CD4-positive, alpha-beta T cell treated with Interleukin-21 for 1 hour (primary cell): ENCODE data around the gene KLRC1.
"Not testable (repeated sequence)": the region's sequence is repeated elsewhere in the genome, so short reads cannot be mapped to it uniquely, and the experiment has no call there.

Experiments
- DNase-seq: peaks from one replicate; pipeline ENCODE4 v3.0.0-alpha.2; 2020

The KLRC1 gene

DNA sequence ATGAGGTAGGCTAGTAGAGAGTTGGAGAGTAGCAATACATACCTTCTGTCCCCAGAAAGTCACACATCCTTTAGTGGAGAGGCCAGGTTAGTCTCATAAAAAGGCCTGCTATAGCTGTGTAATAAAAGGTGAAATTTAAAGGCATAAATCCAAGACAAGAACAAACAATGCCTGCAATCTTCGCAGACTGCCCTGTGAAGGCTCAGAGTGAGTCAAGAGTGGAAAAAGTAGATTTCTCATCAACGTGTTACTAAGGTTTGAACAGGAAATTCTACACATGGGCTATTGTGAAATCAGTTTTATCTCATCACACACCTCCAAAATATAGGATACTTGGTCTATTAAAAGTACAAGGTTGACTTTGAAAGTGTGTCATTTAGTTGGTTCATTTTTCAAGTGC, at the start of gene KLRC1:
KLRC1 (minus strand) TSS at position 222 of the 400 bp plus-strand sequence. CDS start 2,221 bp downstream, outside the sequence.
- DNase-seq = no peak

GRCh38 chr12:10501030-10501429, 47.9 kb upstream of the KLRC1 start:
- DNase-seq = peak; percentile 19

DNA sequence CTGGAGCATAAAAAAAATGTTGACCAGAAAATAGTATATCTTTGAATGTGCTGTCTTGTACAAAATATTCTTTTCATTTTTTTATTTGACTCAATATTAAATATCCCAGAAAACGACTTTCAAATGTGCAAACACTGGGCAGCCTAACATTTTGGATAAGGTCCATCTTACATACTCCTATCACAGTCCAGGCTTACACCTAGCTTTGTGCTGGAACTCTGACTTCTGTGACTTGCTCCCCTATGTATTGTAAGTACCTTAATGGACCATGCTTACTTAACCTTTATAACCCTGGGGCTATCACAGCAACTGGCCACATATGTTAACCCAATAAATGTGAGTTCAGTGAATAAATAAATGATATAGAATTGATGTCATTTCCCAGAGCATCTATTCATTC, 44.9 kb upstream of the KLRC1 start:
- DNase-seq = no peak

DNA sequence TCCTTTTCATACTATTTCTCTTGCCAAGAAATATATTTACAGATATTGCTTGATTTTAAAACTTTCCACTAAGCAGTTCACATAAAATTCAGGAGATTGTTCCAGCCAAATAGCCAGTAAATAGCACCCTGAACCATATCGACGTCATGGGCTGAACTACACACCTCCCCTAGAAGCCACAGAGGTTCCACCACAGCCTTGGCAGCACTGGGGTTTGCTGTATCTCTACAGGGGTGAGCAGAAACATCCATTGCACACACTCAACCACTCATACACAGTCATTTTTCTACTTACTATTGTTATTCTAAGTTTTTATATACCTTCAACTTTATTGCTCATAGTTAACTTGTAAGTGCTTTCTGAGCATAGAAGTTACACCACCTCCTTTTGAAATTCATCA, 44.4 kb upstream of the KLRC1 start:
- DNase-seq = peak; percentile 58

- no peak for DNase-seq
These were observed 38.6 kb upstream of the KLRC1 start for GRCh38 chr12:10491766-10492165.

DNA sequence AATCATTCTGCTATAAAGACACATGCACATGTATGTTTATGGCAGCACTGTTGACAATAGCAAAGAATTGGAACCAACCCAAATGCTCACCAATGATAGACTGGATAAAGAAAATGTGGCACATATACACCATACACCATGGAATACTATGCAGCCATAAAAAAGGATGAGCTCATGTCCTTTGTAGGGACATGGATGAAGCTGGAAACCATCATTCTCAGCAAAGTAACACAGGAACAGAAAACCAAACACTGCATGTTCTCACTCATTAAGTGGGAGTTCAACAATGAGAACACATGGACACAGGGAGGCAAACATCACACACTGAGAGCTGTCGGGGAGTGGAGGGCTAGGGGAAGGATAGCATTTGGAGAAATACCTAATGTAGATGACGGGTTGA, 34.2 kb upstream of the KLRC1 start:
- DNase-seq = not testable (repeated sequence)

- DNase-seq = peak; percentile 52
These were observed 28.7 kb upstream of the KLRC1 start for GRCh38 chr12:10481901-10482300.

DNA sequence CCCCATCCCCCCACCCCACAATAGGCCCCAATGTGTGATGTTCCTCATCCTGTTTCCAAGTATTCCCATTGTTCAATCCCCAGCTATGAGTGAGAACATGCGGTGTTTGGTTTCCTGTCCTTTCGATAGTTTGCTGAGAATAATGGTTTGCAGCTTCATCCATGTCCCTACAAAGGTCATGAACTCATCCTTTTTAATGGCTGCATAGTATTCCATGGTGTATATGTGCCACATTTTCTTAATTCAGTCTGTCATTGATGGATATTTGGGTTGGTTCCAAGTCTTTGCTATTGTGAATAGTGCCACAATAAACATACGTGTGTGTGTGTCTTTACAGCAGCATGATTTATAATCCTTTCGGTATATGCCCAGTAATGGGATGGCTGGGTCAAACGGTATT, 19.6 kb upstream of the KLRC1 start:
- not testable (repeated sequence) for DNase-seq

- no peak for DNase-seq
These were observed 16.5 kb upstream of the KLRC1 start for GRCh38 chr12:10469701-10470100.

GRCh38 chr12:10466311-10466710, 13.1 kb upstream of the KLRC1 start:
- no peak for DNase-seq

DNA sequence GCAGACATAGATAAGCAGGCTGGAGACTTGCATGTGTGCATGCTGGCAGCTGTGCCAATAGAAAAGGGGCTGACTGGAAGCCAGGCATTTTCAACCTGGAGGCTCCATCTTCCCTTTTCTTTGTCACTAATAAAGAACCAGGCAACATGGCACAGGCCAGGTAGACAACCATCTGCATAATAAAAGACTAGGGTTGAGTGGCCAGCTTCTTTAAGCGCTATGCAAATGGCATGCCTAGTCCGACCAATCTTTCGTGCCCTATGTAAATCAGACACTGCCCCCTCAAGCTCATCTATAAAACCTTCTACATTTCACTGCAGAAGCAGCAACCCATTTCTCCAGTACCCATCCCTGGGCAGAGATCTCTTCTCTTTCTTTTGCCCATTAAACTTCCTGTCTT, 4.6 kb upstream of the KLRC1 start:
- no peak for DNase-seq

DNA sequence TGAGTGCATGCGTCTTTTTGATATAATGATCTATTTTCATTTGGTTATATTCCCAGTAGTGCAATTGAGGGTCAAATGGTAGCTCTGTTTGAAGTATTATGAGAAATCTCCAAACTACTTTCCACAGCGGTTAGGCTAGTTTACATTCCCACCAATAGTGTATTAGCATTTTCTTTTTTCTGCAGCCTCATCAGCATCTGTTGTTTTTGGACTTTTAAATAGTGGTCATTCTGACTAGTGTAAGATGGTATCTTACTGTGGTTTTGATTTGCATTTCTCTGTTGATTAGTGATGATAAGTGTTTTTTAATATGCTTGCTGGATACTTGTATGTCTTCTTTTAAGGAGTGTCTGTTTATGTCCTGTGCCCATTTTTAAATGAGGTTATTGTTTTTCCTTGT, 3.7 kb upstream of the KLRC1 start:
- no peak for DNase-seq

DNA sequence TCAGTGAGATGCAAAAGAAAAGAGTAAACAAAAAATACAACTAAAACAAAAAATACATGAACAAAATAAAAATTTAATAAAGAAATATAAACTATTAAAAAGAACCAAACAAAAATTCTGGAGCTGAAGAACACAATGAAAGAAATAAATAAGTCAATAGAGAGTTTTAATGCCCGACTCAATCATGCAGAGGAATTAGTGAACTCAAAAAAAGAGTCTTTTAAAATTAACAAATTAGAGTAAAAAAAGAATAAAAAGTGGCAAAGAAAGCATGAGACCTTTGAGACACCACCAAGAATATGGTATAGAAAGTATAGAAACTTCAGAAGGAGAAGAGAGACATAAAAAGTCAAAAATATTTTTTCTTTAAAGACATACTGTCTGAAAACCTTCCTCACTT, 2.6 kb upstream of the KLRC1 start:
- no peak for DNase-seq

GRCh38 chr12:10454531-10454930, 1.4 kb upstream of the KLRC1 start:
- DNase-seq = no peak

GRCh38 chr12:10448236-10448635, 4.9 kb downstream of the KLRC1 start:
- no peak for DNase-seq

DNA sequence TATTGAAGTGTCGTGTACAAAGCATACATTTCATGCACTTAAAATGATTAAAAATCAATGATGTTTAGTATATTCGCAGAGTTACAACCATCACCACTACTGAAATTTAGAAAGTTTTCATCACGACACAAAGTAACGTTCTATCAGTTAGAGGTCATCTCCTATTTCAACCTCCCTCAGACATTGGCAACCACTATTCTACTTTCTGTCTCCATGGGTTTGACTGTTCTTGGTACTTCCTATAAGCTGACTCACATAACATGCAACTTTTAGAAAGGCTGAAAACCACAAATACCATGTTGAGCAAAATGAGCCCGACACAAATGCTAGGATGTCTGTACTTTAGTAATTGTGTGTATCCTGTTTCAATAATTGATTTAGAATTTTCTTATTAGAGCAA, 7.1 kb downstream of the KLRC1 start:
- DNase-seq = not testable (repeated sequence)

- DNase-seq = not testable (repeated sequence)
These were observed 12.0 kb downstream of the KLRC1 start for GRCh38 chr12:10441144-10441543.

- not testable (repeated sequence) for DNase-seq
These were observed 13.4 kb downstream of the KLRC1 start for GRCh38 chr12:10439608-10440274.

- DNase-seq = not testable (repeated sequence)
These were observed 15.6 kb downstream of the KLRC1 start for GRCh38 chr12:10437601-10438000.

GRCh38 chr12:10435816-10436215, 17.4 kb downstream of the KLRC1 start, which contains the start of gene KLRC2:
Gene KLRC2 (minus strand): TSS chr12:10436010. CDS start chr12:10435986, 24 bp downstream.
- DNase-seq = not testable (repeated sequence)

GRCh38 chr12:10430623-10431022, 22.6 kb downstream of the KLRC1 start:
- DNase-seq = not testable (repeated sequence)

GRCh38 chr12:10425938-10426337, 27.2 kb downstream of the KLRC1 start:
- DNase-seq = not testable (repeated sequence)

GRCh38 chr12:10424260-10424899, 28.8 kb downstream of the KLRC1 start:
- DNase-seq = not testable (repeated sequence)

GRCh38 chr12:10422159-10422558, 31.0 kb downstream of the KLRC1 start:
- DNase-seq = not testable (repeated sequence)
